8988T (cell line): ENCODE results near the gene UXS1.

Experiments used
- DNase-seq: peaks from one replicate; pipeline ENCODE4 v3.0.0; 2011

The UXS1 gene

GRCh38 chr2:106129150-106129549 is 65.0 kb downstream of the UXS1 start:
- no peak for DNase-seq

GRCh38 chr2:106127776-106128268 is 66.3 kb downstream of the UXS1 start:
- no peak for DNase-seq

GRCh38 chr2:106127282-106127771 is 66.8 kb downstream of the UXS1 start:
- no peak for DNase-seq

- no peak for DNase-seq
Measured at GRCh38 chr2:106126705-106127281, 67.3 kb downstream of the UXS1 start.

GRCh38 chr2:106126295-106126694 is 67.8 kb downstream of the UXS1 start:
- no peak for DNase-seq

- DNase-seq, result no peak
Measured at GRCh38 chr2:106124905-106125549, 69.1 kb downstream of the UXS1 start.

- no peak for DNase-seq
Measured at GRCh38 chr2:106124106-106124756, 69.9 kb downstream of the UXS1 start.

GRCh38 chr2:106122157-106122556 is 71.9 kb downstream of the UXS1 start:
- DNase-seq, result no peak

- DNase-seq, result no peak
Measured at GRCh38 chr2:106120432-106120831, 73.7 kb downstream of the UXS1 start.

GRCh38 chr2:106119074-106119473 is 75.0 kb downstream of the UXS1 start:
- no peak for DNase-seq

GRCh38 chr2:106117882-106118684 is 76.0 kb downstream of the UXS1 start:
- no peak for DNase-seq

GRCh38 chr2:106117347-106117746 is 76.8 kb downstream of the UXS1 start:
- no peak for DNase-seq

GRCh38 chr2:106116248-106116647 is 77.9 kb downstream of the UXS1 start:
- no peak for DNase-seq

GRCh38 chr2:106115665-106116064 is 78.4 kb downstream of the UXS1 start:
- DNase-seq, result no peak

- DNase-seq, result no peak
Measured at GRCh38 chr2:106115250-106115649, 78.9 kb downstream of the UXS1 start.

- DNase-seq, result no peak
Measured at GRCh38 chr2:106114166-106114565, 79.9 kb downstream of the UXS1 start.

- DNase-seq, result no peak
Measured at GRCh38 chr2:106113361-106113966, 80.6 kb downstream of the UXS1 start.

GRCh38 chr2:106111882-106112571 is 82.1 kb downstream of the UXS1 start:
- no peak for DNase-seq

GRCh38 chr2:106109675-106110424 is 84.3 kb downstream of the UXS1 start:
- no peak for DNase-seq

GRCh38 chr2:106108791-106109190 is 85.3 kb downstream of the UXS1 start:
- no peak for DNase-seq

GRCh38 chr2:106108351-106108750 is 85.8 kb downstream of the UXS1 start:
- no peak for DNase-seq
